ENCODE data around the gene VWA2.

The VWA2 gene

GRCh38 chr10:114276671-114277070, 37.6 kb downstream of the VWA2 start:
- FAIRE-seq, result no peak

DNA sequence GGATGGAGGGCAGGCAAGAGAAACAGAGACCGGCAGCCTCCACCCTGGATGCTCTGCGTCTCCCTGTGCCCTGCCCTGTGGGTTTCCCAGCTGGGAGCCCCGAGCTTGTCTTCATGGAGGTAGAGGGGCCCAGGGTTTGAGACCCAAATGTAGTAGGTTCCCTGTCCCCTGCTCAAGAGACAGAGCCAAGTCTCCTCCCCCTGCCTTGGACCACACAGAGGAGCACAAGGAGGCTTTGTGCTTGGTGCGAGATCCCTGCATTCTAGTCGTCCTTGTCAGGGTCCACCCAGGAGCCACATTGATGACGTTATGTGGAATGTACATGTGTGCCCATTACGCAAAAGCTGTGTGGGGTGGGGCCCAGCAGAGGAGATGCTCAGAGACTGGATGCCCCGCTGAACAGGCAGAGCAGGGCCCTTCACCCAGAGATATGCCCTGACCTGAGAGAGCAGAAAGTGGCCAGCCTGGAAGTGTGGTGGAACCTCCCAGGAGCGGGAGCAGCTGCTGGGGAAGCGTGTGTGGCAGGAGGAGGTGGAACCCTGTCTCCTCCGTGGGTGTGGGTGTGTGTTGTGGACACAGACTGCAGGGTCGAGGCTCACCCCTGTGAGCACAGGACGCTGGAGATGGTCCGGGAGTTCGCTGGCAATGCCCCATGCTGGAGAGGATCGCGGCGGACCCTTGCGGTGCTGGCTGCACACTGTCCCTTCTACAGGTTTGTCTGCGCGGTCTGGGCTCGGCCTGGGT, 39.3 kb downstream of the VWA2 start:
- no peak for FAIRE-seq

- FAIRE-seq, result no peak
These were observed 39.8 kb downstream of the VWA2 start for GRCh38 chr10:114278884-114279191.

GRCh38 chr10:114279289-114279688, 40.2 kb downstream of the VWA2 start:
- FAIRE-seq, result no peak

- FAIRE-seq, result no peak
These were observed 41.0 kb downstream of the VWA2 start for GRCh38 chr10:114279901-114280644.

GRCh38 chr10:114281006-114281405, 42.0 kb downstream of the VWA2 start:
- no peak for FAIRE-seq

DNA sequence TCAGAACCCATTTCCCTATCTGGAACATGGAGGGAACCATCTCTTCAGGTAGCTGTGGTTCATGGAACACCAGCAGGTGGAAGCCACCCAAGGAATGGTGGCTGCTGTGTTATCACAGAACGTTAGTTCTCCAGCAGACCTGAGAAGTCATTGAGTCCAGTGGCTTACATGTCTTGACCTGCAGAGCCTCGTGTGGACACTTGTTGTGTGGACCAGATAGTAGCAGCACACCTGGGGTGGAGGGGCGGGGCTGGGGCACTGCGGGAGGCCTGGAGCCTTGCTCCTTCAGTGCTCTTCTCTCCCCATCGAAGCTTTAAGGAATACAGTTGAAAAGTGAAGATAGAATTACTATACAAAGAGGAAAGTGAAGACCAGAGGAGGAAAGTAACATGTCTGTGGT, 42.4 kb downstream of the VWA2 start:
- no peak for FAIRE-seq

GRCh38 chr10:114282526-114282925, 43.5 kb downstream of the VWA2 start:
- FAIRE-seq, result no peak

DNA sequence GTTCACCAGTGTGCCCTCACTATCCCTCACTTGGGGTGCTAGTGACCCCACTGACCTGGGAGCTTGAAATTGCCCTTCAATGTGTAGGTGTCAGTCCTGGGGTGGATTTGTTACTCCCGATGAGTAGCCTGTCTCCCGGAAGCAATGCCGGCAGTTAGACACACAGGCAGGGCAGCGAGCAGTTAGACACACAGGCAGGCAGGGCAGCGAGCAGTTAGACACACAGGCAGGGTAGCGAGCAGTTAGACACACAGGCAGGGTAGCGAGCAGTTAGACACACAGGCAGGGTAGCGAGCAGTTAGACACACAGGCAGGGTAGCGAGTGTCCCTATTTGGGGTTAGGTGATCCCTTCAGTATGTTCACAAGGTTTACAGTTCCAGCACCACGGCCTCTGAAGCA, 44.0 kb downstream of the VWA2 start:
- no peak for FAIRE-seq

GRCh38 chr10:114283535-114284234, 44.6 kb downstream of the VWA2 start:
- FAIRE-seq, result no peak

GRCh38 chr10:114284346-114285071, 45.5 kb downstream of the VWA2 start:
- FAIRE-seq, result no peak

- no peak for FAIRE-seq
These were observed 46.9 kb downstream of the VWA2 start for GRCh38 chr10:114285961-114286441.

GRCh38 chr10:114286921-114287320, 47.9 kb downstream of the VWA2 start:
- no peak for FAIRE-seq

GRCh38 chr10:114288424-114289095, 49.5 kb downstream of the VWA2 start:
- FAIRE-seq, result no peak

- no peak for FAIRE-seq
These were observed 50.0 kb downstream of the VWA2 start for GRCh38 chr10:114289096-114289436.

- FAIRE-seq, result no peak
These were observed 51.0 kb downstream of the VWA2 start for GRCh38 chr10:114290038-114290437.

DNA sequence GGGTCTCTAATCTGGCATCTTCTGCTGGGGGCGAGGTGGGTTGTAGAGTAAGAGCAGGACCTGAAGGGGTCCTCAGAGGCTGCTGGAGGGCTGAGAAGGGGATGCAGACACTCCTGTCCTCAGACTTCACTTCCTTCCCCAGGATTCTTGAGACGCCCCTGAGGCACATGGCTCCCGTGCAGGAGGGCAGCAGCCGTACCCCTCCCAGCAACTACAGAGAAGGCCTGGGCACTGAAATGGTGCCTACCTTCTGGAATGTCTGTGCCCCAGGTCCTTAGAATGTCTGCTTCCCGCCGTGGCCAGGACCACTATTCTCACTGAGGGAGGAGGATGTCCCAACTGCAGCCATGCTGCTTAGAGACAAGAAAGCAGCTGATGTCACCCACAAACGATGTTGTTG, 52.0 kb downstream of the VWA2 start:
- FAIRE-seq, result no peak

DNA sequence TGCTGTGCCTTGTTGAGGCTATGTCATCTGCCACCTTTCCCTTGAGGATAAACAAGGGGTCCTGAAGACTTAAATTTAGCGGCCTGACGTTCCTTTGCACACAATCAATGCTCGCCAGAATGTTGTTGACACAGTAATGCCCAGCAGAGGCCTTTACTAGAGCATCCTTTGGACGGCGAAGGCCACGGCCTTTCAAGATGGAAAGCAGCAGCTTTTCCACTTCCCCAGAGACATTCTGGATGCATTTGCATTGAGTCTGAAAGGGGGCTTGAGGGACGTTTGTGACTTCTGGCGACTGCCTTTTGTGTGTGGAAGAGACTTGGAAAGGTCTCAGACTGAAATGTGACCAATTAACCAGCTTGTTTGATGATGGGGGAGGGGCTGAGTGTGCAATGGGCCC, 52.5 kb downstream of the VWA2 start:
- no peak for FAIRE-seq

GRCh38 chr10:114293075-114293474, 54.0 kb downstream of the VWA2 start:
- FAIRE-seq, result no peak

DNA sequence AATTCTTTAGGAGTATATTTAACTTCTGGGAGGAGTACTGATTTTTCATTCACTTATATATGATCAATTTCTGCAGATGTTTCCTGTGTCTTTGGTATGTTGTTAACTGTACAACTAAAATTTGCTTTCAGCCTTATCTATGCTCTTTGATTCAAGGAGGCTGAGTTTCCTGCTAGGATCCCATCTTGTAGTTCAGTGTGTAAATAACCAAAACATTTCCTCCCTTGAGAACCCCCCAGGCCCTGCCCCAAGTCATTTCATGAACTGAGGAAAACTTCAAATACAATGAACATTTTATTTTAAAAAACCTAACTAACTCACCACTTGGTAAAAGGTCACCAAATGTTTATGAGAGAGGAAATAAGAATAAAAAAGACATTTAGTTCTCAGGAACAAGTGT, 55.5 kb downstream of the VWA2 start:
- FAIRE-seq, result no peak

- no peak for FAIRE-seq
These were observed 56.3 kb downstream of the VWA2 start for GRCh38 chr10:114295393-114295792.

- FAIRE-seq, result no peak
These were observed 58.2 kb downstream of the VWA2 start for GRCh38 chr10:114297136-114297705.

Measured in endometrium (tissue), 2 donors.